ENCODE measurements around the gene ARHGAP29.
"Not testable (repeated sequence)": the region's sequence is repeated elsewhere in the genome, so short reads cannot be mapped to it uniquely, and the experiment has no call there.

ARHGAP29 gene

GRCh38 chr1:94182191-94182590 lies 55.2 kb downstream of the ARHGAP29 start:
- Mint-ChIP-seq H3K36me3 (no peaks in the 10 kb centered on the region), H3K4me3 (no peak overlapping the region), H3K4me1 (no peaks in the 10 kb centered on the region), H3K27ac (no peak overlapping the region), H3K9me3 (no peaks in the 10 kb centered on the region), H3K27me3 (peaks cover 27% of the 10 kb centered on the region)

- Mint-ChIP-seq H3K9me3 (no peaks in the 10 kb centered on the region), H3K27me3 (peaks cover 27% of the 10 kb centered on the region), H3K27ac (no peak overlapping the region), H3K36me3 (no peaks in the 10 kb centered on the region), H3K4me3 (no peak overlapping the region), H3K4me1 (no peaks in the 10 kb centered on the region)
Measured at GRCh38 chr1:94180650-94181049, 56.7 kb downstream of the ARHGAP29 start.

GRCh38 chr1:94178901-94179300 lies 58.5 kb downstream of the ARHGAP29 start:
- Mint-ChIP-seq H3K27me3 (peaks cover 29% of the 10 kb centered on the region), H3K4me3 (no peak overlapping the region), H3K4me1 (no peaks in the 10 kb centered on the region), H3K27ac (no peak overlapping the region), H3K9me3 (no peaks in the 10 kb centered on the region), H3K36me3 (no peaks in the 10 kb centered on the region)

- Mint-ChIP-seq H3K4me1 (no peaks in the 10 kb centered on the region), H3K36me3 (no peaks in the 10 kb centered on the region), H3K27ac (no peak overlapping the region)
Measured at GRCh38 chr1:94169126-94169525, 68.3 kb downstream of the ARHGAP29 start.

GRCh38 chr1:94165843-94166242 lies 71.5 kb downstream of the ARHGAP29 start:
- Mint-ChIP-seq H3K27me3 (peaks cover 10% of the 10 kb centered on the region), H3K27ac (no peak overlapping the region), H3K4me1 (no peaks in the 10 kb centered on the region), H3K4me3 (no peak overlapping the region), H3K9me3 (no peaks in the 10 kb centered on the region), H3K36me3 (no peaks in the 10 kb centered on the region)

More at GRCh38 chr1:94169126-94169525, 68.3 kb downstream of the ARHGAP29 start:
- Mint-ChIP-seq H3K9me3 (no peaks in the 10 kb centered on the region), H3K27me3 (peaks cover 9% of the 10 kb centered on the region), H3K4me3 (no peak overlapping the region)

GRCh38 chr1:94164885-94165284 lies 72.5 kb downstream of the ARHGAP29 start:
- not testable (repeated sequence) for H3K4me1 Mint-ChIP-seq, H3K9me3 Mint-ChIP-seq, H3K36me3 Mint-ChIP-seq, H3K4me3 Mint-ChIP-seq, H3K27me3 Mint-ChIP-seq, H3K27ac Mint-ChIP-seq

GRCh38 chr1:94164121-94164520 lies 73.3 kb downstream of the ARHGAP29 start:
- H3K4me3 Mint-ChIP-seq, H3K9me3 Mint-ChIP-seq, H3K27ac Mint-ChIP-seq, H3K36me3 Mint-ChIP-seq, H3K4me1 Mint-ChIP-seq, H3K27me3 Mint-ChIP-seq: not testable (repeated sequence)

GRCh38 chr1:94163249-94163648 lies 74.1 kb downstream of the ARHGAP29 start:
- not testable (repeated sequence) for H3K4me1 Mint-ChIP-seq, H3K36me3 Mint-ChIP-seq, H3K9me3 Mint-ChIP-seq, H3K4me3 Mint-ChIP-seq, H3K27ac Mint-ChIP-seq, H3K27me3 Mint-ChIP-seq

- Mint-ChIP-seq H3K4me1 (no peaks in the 10 kb centered on the region), H3K27me3 (peaks cover 6% of the 10 kb centered on the region), H3K36me3 (no peaks in the 10 kb centered on the region), H3K27ac (no peak overlapping the region), H3K9me3 (peaks cover 5% of the 10 kb centered on the region), H3K4me3 (no peak overlapping the region)
Measured at GRCh38 chr1:94160811-94161210, 76.6 kb downstream of the ARHGAP29 start.

GRCh38 chr1:94156096-94156625 lies 81.2 kb downstream of the ARHGAP29 start:
- Mint-ChIP-seq H3K36me3 (no peaks in the 10 kb centered on the region), H3K9me3 (peaks cover 5% of the 10 kb centered on the region), H3K27ac (no peak overlapping the region), H3K4me3 (no peak overlapping the region), H3K4me1 (no peaks in the 10 kb centered on the region), H3K27me3 (peaks cover 3% of the 10 kb centered on the region)

- Mint-ChIP-seq H3K27me3 (peaks cover 2% of the 10 kb centered on the region), H3K4me1 (no peaks in the 10 kb centered on the region), H3K27ac (no peak overlapping the region), H3K36me3 (no peaks in the 10 kb centered on the region), H3K4me3 (no peak overlapping the region), H3K9me3 (peaks cover 5% of the 10 kb centered on the region)
Measured at GRCh38 chr1:94154989-94155388, 82.4 kb downstream of the ARHGAP29 start.

GRCh38 chr1:94153133-94153532 lies 84.3 kb downstream of the ARHGAP29 start:
- Mint-ChIP-seq H3K4me3 (no peak overlapping the region), H3K27ac (no peak overlapping the region), H3K36me3 (no peaks in the 10 kb centered on the region), H3K9me3 (no peaks in the 10 kb centered on the region), H3K27me3 (peaks cover 2% of the 10 kb centered on the region), H3K4me1 (no peaks in the 10 kb centered on the region)

GRCh38 chr1:94149166-94149565 lies 88.2 kb downstream of the ARHGAP29 start:
- H3K27me3 Mint-ChIP-seq, H3K4me1 Mint-ChIP-seq, H3K27ac Mint-ChIP-seq, H3K9me3 Mint-ChIP-seq, H3K36me3 Mint-ChIP-seq, H3K4me3 Mint-ChIP-seq: not testable (repeated sequence)

- Mint-ChIP-seq H3K27ac (no peak overlapping the region), H3K36me3 (no peaks in the 10 kb centered on the region), H3K9me3 (no peaks in the 10 kb centered on the region), H3K27me3 (peaks cover 1% of the 10 kb centered on the region), H3K4me1 (no peaks in the 10 kb centered on the region), H3K4me3 (no peak overlapping the region)
Measured at GRCh38 chr1:94146273-94146672, 91.1 kb downstream of the ARHGAP29 start.

GRCh38 chr1:94144836-94145235 lies 92.5 kb downstream of the ARHGAP29 start:
- Mint-ChIP-seq H3K9me3 (no peaks in the 10 kb centered on the region), H3K36me3 (no peaks in the 10 kb centered on the region), H3K27ac (no peak overlapping the region), H3K4me1 (no peaks in the 10 kb centered on the region), H3K27me3 (peaks cover 1% of the 10 kb centered on the region), H3K4me3 (no peak overlapping the region)

GRCh38 chr1:94143809-94144176 lies 93.6 kb downstream of the ARHGAP29 start:
- peaks cover 1% of the 10 kb centered on the region for H3K27me3 Mint-ChIP-seq
- H3K9me3 Mint-ChIP-seq: no peaks in the 10 kb centered on the region
- no peak overlapping the region for H3K4me3 Mint-ChIP-seq
- H3K4me1 Mint-ChIP-seq: no peaks in the 10 kb centered on the region
- H3K36me3 Mint-ChIP-seq: no peaks in the 10 kb centered on the region
- H3K27ac Mint-ChIP-seq: no peak overlapping the region

GRCh38 chr1:94143173-94143808 lies 94.1 kb downstream of the ARHGAP29 start:
- no peaks in the 10 kb centered on the region for H3K36me3 Mint-ChIP-seq
- no peaks in the 10 kb centered on the region for H3K9me3 Mint-ChIP-seq
- peaks cover 1% of the 10 kb centered on the region for H3K27me3 Mint-ChIP-seq

More at GRCh38 chr1:94143173-94143808, 94.1 kb downstream of the ARHGAP29 start:
- no peaks in the 10 kb centered on the region for H3K4me1 Mint-ChIP-seq
- no peak overlapping the region for H3K27ac Mint-ChIP-seq
- H3K4me3 Mint-ChIP-seq: no peak overlapping the region

All from activated naive CD4-positive, alpha-beta T cell treated with anti-CD3 and anti-CD28 coated beads, Interleukin-2, amount 50 U/mL, for 24 hours (primary cell).